ENCODE results near the gene POLR1C.
"Not testable (repeated sequence)": the region's sequence is repeated elsewhere in the genome, so short reads cannot be mapped to it uniquely, and the experiment has no call there.

The POLR1C gene

DNA sequence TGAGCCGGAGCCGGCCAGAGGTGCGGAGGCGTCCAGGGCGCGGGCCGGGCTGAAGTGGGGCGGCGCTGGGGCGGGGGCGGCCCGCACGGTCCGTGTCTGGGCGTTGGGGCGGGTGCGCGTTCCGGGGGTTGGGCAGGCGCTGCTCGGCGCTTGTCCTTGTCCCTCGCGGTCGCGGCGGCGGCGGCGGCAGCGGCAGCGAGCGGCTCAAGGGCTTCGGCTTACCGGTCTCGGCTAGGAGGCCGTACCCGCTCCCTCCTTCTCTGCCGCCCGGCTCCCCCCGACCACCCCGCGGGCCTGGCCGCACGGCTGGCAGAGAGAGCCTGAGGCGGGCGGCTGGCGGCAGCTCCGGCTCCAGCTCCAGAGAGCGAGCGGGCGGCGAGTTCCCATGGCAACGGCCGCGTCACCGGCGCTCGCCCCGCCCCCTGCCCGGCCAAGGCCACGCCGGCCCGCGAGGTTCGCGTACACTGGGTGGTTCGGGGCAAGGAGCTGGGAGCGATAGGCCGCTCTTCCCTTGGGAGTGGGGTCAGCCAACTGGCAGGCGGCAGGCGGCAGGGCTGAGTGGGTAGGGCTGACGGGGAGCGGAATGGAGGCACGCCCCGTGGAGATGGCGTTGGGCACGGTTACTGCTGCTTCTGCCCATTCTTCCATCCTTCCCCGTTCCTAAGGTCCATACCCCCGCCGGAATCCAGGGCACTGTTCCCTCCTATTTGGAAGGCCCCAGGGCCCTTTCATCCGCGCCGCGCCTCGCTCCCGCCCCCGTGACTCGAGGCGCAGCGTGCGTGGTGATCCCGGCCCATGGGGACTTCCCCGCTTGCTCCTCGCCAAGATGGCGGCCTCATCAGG, 6.7 kb upstream of the POLR1C start, which contains the start of gene LRRC73:
LRRC73 (minus strand) TSS at position 363 of the 843 bp plus-strand sequence. CDS start 561 bp downstream, outside the sequence.
- peak; percentile 55 to 71 (median 62) for DNase-seq (ENCODE audit: low read depth in 4 of 4, low spot score in 1 of 4)

DNA sequence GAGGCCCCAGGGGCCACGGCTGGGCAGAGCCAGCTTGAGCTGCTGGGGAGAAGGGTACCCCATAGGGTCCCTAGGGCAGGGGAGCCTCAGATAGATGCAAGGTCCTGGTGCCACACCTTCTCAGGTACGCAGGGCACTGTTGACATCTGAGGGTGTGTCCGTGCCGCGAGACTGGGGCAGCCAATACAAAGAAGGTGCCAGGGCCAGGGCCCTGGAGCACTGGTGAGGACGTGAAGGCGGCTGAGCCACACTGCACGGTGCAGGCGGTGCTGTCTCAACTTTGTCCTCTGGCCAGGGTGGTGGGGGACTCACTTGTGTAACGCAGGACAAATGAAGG, 6.1 kb upstream of the POLR1C start:
- DNase-seq (ENCODE audit: low read depth in 4 of 4, low spot score in 1 of 4): no peak

DNA sequence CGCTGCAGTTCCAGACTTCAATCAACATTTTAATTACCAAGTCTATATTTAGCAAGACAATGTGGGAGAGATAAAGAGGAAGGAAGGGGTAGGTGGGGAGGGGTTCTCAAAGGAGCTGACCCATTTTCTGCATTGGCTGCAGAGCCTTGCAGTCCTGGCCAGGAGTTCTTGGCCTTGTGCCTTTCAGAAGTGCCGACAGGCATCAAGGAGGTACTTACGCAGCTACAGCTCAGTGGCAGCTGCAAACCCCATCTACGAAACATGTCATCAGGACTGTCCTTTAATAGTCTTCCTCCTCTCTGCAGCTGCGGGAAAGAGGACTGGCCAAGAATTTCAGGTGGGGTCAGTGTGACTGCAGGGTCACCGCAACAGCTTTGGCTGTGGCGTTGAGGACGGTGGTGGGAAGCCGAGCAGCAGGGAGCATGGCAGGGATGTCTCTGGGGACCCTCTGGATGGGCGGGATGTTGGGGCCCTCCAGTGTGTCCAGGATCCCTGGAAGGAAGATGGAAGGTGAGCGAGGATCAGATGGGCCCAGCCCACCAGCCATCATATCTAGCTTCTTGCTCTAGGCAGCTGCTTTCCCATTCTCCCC, 5.0 kb upstream of the POLR1C start:
- DNase-seq (ENCODE audit: low read depth in 4 of 4, low spot score in 1 of 4): no peak

DNA sequence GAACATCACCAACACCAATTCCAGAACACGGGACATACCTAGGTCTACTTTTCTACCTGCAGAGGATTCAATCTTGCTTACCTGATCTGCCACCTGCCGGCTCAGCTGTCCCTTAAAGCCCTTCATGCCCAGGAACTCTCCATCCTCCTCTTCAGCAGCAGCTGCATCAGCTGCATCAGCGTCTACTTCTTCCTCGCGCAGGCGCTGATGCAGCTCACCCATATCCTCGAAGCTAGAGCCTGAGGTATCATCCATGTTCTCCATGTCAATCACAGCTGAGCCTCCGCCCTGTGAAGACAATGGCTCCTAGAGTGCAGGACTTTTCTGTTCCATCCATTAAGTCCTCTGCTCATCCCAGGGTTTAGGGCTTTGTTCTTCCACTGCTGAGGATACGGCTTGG, 1.1 kb upstream of the POLR1C start:
- no peak for DNase-seq (ENCODE audit: low read depth in 4 of 4, low spot score in 1 of 4)

DNA sequence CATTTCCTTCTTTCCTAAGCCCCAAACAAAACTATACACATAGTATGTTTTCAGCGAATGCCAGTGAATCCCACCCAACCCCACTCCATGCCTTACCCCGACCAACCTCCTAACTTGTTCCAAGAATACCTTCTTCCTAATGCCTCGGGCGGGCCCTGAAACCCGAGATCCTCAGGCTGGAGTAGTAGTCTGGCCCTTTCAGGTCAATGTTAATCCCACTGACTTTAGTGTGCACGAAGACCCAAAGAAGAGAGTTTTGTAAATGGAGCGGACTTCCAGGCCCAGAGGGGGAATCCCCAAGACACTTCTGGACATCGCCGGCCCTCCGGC, 557 bp upstream of the POLR1C start:
- no peak for DNase-seq (ENCODE audit: low read depth in 4 of 4, low spot score in 1 of 4)

DNA sequence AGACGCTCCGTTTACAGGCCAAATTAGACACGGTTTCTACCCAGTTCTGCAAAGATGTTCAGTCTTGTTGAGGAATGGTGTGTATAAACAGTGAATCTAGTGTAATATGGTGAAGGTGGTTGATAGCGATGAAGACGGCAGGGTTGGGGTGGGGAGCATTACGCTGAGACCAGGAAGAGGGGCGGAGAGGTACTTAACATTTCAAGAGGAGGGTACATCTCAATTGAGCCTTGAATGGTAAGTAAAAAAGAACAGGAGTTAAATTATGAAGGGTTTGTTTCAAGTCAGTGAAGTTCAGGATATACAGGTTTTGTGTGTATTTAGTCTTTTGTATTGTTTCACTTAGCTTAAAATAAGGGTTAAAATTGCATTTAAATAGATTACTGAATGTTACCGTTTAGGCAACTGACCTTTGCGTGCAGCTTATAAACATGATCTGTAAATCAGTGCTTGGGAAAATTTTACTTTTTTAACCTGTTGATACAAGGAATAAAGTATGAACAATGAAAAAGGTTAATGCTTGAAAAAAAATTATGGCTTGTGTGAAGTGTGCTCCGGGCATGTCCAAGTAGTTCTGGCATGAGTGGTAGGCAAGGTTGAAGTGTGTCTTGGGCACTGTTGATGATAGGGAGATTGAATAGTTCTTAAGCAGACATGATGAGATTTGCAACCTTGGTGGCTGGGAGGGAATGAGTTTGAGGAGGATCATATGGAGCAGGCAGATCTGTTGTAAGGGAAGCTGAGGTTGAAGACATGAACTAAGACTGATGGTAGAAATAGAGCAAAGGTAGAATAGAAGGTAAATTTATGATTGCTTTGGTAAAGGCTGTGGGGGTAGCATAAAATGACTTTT, 842 bp downstream of the POLR1C start:
- no peak for DNase-seq (ENCODE audit: low read depth in 4 of 4, low spot score in 1 of 4)

DNA sequence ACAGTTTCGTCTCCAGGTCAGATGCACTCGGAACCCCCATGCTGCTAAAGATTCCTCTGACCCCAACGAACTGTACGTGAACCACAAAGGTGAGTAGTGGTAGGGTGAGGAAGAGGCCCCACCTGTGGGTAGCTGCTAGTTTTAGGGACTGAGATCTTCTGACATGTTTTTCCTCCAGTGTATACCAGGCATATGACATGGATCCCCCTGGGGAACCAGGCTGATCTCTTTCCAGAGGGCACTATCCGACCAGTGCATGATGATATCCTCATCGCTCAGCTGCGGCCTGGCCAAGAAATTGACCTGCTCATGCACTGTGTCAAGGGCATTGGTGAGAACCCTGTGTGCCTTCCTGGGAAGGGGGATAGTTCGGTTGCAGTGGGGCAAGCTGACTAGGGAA, 3.2 kb downstream of the POLR1C start:
- DNase-seq (ENCODE audit: low read depth in 4 of 4, low spot score in 1 of 4): no peak

DNA sequence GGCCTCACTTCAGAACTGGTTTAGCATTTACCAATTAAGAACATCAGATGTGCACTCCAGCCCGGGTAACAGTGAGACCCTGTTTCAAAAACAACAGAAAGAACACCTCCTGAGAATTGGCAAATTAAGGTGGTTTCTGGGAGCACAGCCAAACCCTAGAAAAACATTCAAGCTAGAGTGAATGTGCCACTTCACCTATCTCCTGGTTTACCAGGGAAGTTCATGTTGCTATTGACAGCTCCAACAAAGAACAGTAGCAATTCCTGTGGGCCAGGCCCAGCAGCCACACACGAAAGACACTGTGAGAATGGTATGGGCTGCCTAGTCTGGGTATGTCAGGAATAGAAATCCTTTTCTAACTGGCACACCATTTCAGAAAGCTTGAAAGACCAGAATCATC, 4.9 kb downstream of the POLR1C start:
- no peak for DNase-seq (ENCODE audit: low read depth in 4 of 4, low spot score in 1 of 4)

DNA sequence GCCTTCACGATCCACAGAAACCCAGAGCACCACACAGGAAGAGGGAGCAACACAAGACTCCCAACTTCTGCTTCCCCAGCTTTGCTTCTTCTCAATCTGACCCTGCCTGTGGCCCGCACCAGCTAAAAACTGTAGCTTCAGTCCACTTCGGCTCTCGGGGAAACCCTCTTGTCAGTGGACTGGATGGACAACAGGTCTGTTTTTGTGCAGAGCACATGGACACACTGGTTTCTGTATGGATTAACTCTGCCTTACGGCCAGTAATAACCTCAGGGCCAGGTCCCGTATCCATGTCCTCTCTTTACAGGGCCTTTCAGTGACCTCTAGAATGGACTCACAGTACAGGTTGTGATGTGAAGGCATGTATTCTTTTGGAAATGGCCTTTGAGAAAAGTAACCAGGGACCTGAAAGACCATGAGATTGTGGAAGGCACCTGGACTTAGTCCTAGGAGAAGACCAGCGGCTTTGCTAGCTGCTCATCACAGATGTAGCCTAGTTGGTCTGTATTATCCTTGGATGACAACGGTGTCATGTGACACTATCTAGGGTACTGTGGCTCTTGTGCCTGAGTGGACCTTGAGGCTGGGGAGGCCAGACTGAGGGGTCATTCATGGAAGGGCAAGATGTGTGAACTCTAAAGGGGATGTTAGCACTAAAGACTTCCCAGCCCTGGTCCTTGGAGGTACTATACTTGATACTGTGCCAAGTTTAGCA, 5.8 kb downstream of the POLR1C start:
- DNase-seq (ENCODE audit: low read depth in 4 of 4, low spot score in 1 of 4): no peak

DNA sequence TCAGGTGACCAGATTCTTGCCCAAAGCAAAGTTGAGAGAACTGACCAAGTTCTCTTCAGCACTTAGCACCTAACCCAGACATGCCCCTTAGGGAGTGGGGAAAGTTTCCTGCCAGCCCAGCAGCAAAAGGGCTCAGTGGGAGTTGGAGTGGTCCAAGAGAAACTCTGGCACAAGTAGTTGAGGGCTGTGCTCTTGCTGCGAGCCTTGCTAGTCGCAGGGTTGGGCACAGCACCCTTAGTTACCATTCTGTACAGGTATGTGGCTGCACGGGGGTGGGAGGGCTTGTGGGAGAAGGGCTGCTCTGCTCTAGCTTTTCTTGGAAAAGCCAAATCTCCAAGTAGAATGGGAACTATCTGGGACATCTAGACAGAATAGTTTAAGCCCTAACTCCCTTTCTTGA, 6.4 kb downstream of the POLR1C start:
- DNase-seq (ENCODE audit: low read depth in 4 of 4, low spot score in 1 of 4): no peak

DNA sequence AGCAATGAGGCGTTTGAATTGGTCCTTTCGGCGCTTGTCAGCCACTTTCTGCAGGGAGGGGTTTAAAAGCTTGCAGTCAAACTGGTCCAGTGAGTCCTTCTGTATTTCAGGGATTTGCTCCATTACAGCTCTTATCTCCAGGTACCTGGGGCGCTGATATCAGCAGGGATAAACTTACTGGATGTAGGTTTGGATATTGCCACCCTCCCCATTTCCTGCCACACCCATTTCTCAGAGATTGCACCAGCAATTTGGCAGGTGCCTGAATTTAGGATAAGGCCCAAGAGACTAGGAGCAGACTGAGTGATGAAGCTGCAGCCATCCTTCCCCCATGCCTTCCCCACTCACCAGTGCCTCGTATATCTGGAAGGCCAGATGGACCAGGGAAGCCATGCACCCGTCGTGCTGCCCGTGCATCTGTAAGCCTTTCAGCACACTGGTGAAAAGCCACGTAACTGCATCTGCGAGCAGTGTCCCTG, 7.6 kb downstream of the POLR1C start:
- no peak for DNase-seq (ENCODE audit: low read depth in 4 of 4, low spot score in 1 of 4)

DNA sequence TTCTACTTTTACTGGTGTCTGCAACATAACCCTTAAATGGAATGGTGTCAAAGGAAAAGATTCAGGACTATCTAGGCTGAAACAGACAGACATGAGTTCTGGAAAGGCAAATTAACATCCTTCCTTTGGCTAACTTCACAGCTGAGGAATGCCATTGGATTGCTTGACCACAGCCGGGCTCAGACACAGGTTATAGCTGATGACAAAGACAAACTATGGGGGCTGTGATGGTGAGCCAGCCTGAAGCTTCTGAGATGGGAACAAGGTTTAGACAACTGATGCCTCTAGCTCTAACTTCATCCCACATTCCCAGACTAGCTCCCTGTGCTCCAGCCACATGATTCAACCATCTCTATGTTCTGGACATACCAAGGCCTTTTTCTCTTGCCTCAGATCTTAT, 15.3 kb downstream of the POLR1C start:
- DNase-seq (ENCODE audit: low read depth in 4 of 4, low spot score in 1 of 4): no peak

DNA sequence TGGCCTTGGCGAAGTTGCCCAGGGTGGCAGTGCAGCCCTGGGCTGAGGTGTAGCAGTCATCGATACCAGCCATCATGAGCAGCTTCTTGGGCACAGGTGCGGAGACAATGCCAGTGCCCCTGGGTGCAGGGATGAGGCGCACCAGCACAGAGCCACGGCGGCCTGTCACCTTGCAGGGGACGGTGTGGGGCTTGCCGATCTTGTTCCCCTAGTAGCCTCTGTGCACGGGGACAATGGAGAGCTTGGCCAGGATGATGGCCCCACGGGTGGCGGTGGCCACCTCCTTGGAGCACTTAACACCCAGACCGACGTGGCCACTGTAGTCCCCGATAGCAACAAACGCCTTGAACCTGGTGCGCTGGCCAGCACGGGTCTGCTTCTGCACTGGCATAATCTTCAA, 22.1 kb downstream of the POLR1C start:
- DNase-seq (ENCODE audit: low read depth in 4 of 4, low spot score in 1 of 4): not testable (repeated sequence)

DNA sequence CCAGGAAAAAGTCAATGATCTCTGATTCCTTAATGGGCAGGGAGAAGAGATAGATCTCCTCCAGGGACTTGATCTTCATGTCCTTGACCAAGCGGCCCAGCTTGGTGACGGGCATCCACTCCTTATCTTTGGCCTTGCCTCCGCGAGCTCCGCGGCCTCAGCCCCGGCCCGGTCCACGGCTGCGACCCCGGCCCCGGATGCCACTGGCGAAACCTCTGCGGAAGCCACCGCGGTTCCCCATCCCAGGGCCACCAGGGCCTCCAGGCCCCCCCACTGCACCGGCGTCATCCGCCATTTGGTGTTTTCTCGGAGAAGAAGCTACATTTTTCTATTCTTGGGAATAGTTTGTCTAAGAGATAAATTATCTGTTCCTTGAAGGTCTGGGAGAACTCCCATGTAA, 22.5 kb downstream of the POLR1C start:
- not testable (repeated sequence) for DNase-seq (ENCODE audit: low read depth in 4 of 4, low spot score in 1 of 4)

DNA sequence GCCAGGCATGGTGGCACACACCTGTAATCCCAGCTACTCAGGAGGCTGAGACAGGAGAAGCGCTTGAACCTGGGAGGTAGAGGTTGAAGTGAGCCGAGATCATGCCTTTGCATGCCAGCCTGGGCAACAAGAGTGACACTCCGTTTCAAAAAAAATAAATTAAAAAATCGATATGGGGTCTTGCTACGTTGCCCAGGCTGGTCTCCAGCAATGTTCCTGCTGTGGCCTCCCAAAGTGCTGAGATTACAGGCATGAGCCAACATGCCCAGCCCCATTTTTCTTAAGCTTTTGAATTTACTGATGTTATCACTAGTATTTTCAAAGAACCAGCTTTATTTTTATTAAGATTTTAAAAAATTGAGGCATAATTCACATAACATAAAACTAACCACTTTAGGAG, 23.6 kb downstream of the POLR1C start:
- DNase-seq (ENCODE audit: low read depth in 4 of 4, low spot score in 1 of 4): no peak

DNA sequence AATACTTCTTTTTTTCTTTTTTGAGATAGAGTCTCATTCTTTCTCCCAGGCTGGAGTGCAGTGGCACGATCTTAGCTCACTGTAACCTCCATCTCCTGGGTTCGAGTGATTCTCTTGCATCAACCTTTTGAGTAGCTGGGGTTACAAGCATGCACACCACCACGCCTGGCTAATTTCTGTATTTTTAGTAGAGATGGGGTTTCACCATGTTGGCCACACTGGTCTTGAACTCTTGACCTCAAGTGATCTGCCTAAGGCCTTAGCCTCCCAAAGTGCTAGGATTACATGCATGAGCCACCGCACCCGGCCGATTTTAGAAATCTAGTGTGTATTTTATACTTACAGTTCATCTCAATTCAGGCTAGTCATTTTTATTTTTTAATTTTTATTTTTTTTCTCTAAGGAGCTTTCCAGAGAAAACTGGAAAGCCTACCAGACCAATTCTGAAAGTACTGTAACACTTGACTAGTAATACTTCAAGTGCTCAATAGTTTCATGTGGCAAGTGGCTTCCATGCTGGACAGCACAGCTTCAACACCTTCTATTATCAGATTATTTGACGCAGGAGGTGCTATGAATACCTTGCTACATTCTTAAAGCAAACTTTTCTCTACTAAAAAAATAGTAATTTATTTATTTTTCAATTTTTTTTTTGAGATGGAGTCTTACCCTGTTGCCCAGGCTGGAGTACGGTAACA, 25.0 kb downstream of the POLR1C start:
- no peak for DNase-seq (ENCODE audit: low read depth in 4 of 4, low spot score in 1 of 4)

DNA sequence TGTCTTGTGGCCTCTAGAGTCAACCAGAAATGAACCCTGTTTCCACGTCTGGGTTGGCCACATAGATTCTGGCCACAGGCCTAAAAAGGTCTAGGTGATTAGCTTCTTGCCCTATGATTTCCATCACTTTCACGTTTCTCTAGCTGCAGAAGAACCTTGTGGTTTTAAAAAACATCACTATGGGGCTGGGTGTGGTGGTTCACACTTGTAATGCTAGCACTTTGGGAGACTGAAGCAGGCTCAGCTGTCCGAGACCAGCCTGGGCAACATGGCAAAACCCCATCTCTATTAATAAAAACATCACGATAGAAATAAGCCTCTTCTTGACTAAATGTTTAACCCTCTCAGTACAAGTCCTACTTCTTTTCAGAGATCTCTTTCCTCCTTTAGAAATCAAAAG, 27.6 kb downstream of the POLR1C start:
- DNase-seq (ENCODE audit: low read depth in 4 of 4, low spot score in 1 of 4): no peak

DNA sequence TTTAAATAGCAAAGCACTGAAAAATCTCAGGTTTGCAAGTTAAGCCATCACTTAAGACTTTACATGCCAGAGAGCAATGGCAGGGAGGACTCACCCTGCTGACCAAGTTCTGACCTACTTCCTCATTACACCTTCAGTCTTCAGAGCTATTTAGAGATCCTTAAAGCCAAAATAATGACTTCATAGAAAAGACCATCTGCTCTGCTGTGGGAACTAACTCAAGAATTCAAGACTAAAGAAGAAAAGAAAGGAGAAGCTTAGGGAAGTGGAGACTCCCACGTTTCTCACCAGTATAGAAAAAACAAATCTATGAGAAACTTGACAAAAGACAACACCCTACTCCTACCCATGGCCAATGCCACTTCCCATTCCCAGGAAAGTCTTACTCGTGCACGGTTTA, 30.3 kb downstream of the POLR1C start:
- no peak for DNase-seq (ENCODE audit: low read depth in 4 of 4, low spot score in 1 of 4)

DNA sequence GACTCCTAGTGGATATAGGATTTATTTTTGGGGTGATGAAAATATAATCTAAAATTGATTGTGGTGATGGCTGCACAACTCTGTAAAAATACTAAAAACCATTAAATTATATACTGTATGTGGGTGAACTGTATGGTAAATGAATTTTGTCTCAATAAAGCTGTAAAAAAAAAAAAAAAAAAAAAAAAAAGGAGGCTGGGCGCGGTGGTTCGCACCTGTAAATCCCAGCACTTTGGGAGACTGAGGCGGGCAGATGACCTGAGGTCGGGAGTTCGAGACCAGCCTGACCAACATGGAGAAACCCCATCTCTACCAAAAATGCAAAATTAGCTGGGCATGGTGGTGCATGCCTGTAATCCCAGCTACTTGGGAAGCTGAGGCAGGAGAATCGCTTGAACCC, 40.7 kb downstream of the POLR1C start:
- DNase-seq (ENCODE audit: low read depth in 4 of 4, low spot score in 1 of 4): not testable (repeated sequence)

DNA sequence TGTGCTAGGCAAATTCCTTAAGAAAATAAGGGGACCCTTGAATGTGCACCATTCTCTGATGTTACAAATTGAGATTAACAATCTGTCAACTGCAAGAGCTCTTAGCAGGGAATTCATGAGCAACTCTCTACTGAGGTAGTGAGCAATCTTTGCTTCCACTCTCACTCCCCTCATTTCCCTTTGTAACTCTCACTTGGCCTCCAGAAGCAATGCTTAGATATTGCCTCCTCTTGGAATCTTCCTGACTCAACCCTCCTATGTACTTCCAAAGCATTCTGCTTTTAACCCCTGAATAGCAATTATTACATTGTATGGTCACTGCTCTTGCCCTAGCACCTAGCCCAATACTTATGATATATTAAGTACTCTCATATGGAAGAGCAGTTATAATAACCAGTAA, 42.4 kb downstream of the POLR1C start:
- DNase-seq (ENCODE audit: low read depth in 4 of 4, low spot score in 1 of 4): no peak
